SHP77 treated with DMSO at 0.1 percent for 48 hours (cell line): ENCODE measurements around the gene AHCYL2.
"Not testable (repeated sequence)": the region's sequence is repeated elsewhere in the genome, so short reads cannot be mapped to it uniquely, and the experiment has no call there.

Experiments used
- DNase-seq: peaks from one replicate; lab custom pipeline; 2025; lab: John Stamatoyannopoulos, UW

The AHCYL2 gene

GRCh38 chr7:129385598-129385997 is 160.8 kb downstream of the AHCYL2 start:
- no peak for DNase-seq

GRCh38 chr7:129386506-129386905 is 161.7 kb downstream of the AHCYL2 start:
- DNase-seq: no peak

- no peak for DNase-seq
Observed at GRCh38 chr7:129387537-129387936, 162.7 kb downstream of the AHCYL2 start.

- no peak for DNase-seq
Observed at GRCh38 chr7:129388333-129389098, 163.7 kb downstream of the AHCYL2 start.

GRCh38 chr7:129389829-129390228 is 165.0 kb downstream of the AHCYL2 start:
- DNase-seq: no peak

GRCh38 chr7:129390314-129390713 is 165.5 kb downstream of the AHCYL2 start:
- DNase-seq: no peak

GRCh38 chr7:129391546-129392171 is 166.8 kb downstream of the AHCYL2 start:
- no peak for DNase-seq

GRCh38 chr7:129393255-129393654 is 168.4 kb downstream of the AHCYL2 start:
- no peak for DNase-seq

GRCh38 chr7:129394101-129394500 is 169.3 kb downstream of the AHCYL2 start:
- DNase-seq: no peak

- DNase-seq: no peak
Observed at GRCh38 chr7:129394982-129395914, 170.4 kb downstream of the AHCYL2 start.

GRCh38 chr7:129401228-129401966 is 176.6 kb downstream of the AHCYL2 start:
- no peak for DNase-seq

- no peak for DNase-seq
Observed at GRCh38 chr7:129401967-129402860, 177.4 kb downstream of the AHCYL2 start.

GRCh38 chr7:129405527-129405926 is 180.7 kb downstream of the AHCYL2 start:
- no peak for DNase-seq

GRCh38 chr7:129410238-129410637 is 185.4 kb downstream of the AHCYL2 start:
- DNase-seq: not testable (repeated sequence)

- no peak for DNase-seq
Observed at GRCh38 chr7:129412501-129412900, 187.7 kb downstream of the AHCYL2 start.

- DNase-seq: no peak
Observed at GRCh38 chr7:129417073-129417472, 192.2 kb downstream of the AHCYL2 start.

- DNase-seq: no peak
Observed at GRCh38 chr7:129421717-129422250, 197.0 kb downstream of the AHCYL2 start.

- no peak for DNase-seq
Observed at GRCh38 chr7:129422727-129423126, 197.9 kb downstream of the AHCYL2 start.

- no peak for DNase-seq
Observed at GRCh38 chr7:129423700-129424410, 199.0 kb downstream of the AHCYL2 start.

GRCh38 chr7:129426482-129426881 is 201.7 kb downstream of the AHCYL2 start:
- no peak for DNase-seq
